Hepatic stellate cell (primary cell): ENCODE measurements around the gene LYPD3.
"Not testable (repeated sequence)": the region's sequence is repeated elsewhere in the genome, so short reads cannot be mapped to it uniquely, and the experiment has no call there.

Experiments
- DNase-seq: peaks from one replicate; pipeline ENCODE4 v3.0.0; 2011; ENCODE audit warnings: low spot score

LYPD3 gene

DNA sequence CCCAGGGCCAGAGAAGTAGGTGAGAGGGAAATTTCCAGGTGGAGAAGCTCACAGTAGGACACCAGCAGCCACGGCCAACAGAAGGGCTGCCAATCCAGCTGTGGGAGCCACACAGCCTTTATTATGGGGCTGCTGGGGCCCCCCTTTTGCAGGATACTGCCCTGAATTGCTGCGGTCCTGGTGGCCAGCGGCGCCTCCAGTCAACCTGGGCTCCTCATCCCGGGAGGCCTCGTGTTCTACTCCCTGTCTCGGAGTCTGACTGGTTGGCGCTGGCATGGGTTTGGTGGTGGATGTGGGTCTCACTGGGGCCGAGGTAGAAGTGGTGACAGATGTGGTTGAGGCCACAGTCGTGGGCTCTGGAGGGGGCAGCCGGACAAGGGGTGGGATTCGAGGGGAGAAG is 4.1 kb downstream of the LYPD3 start:
- no peak for DNase-seq

DNA sequence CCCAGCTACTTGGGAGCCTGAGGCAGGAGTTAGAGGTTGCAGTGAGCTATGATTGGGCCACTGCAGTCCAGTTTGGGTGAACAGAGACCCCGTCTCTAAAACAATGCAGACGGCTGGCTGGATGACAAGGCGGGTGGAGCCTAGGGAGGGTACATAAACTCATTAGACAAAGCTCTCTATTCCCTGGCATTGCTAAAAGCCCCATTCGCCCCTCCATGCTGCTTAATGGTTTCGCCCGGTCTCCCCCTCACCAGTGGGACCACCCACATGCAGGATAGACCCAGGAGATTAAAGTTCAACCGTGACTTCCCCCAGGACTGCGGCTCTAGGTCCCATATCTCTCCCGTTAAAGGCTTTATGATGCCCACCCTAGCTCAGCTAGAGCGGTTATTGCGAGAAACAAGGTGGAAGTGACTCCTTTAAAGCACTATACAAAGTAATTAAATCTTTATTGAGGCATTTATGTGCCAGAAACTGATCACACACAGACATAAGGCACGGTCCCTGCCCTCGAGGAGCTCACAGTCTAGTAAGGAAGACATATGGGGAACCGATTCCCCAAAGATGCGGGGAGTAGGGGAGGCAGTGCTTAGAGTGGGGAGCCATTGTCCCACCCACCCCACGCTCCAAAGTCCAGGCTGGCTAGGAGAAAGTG is 4.9 kb downstream of the LYPD3 start:
- DNase-seq, result no peak

DNA sequence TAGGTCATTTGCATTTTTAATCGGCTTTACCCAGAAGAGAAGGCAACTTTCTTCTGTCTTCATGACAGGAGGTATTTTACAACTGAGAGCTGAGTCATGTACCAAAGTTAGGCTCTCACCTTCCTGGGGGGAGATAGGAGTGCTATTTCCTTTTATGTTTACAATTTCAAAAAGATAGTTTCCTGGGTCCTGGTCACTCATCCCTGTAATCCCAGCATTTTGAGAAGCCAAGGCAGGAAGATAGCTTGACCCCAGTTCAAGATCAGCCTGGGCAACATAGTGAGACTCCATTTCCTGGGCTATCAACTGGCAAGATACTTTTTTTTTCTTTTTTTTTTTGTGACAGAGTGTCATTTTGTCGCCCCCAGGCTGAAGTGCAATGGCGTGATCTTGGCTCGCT is 7.6 kb downstream of the LYPD3 start:
- DNase-seq, result no peak

- DNase-seq, result no peak
Observed at GRCh38 chr19:43455321-43456113, 9.9 kb downstream of the LYPD3 start.

GRCh38 chr19:43454031-43454430 is 11.4 kb downstream of the LYPD3 start:
- DNase-seq, result no peak

DNA sequence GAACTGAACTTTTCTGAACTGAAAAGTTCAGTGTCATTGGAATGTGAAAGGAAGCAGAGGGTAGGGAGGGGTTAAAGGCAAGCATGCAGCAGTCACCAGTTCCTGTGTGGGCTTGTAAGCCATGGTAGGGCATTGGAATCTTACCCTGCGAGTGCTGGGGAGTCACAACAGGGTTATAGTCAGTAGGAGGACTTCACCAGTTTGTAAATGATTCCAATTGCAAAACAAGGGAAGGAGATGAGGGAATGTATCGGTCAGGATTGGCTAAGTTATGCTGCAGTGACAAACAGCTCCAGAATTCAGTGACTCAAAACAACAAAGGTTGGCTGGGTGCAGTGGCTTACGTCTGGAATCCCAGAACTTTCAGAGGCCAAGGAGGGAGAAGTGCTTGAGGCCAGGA is 12.8 kb downstream of the LYPD3 start:
- no peak for DNase-seq

GRCh38 chr19:43450545-43450997 is 14.8 kb downstream of the LYPD3 start:
- DNase-seq, result no peak

- DNase-seq, result no peak
Observed at GRCh38 chr19:43447655-43448054, 17.8 kb downstream of the LYPD3 start.

- DNase-seq, result peak; percentile 77
Observed at GRCh38 chr19:43446746-43447489, 18.5 kb downstream of the LYPD3 start.

DNA sequence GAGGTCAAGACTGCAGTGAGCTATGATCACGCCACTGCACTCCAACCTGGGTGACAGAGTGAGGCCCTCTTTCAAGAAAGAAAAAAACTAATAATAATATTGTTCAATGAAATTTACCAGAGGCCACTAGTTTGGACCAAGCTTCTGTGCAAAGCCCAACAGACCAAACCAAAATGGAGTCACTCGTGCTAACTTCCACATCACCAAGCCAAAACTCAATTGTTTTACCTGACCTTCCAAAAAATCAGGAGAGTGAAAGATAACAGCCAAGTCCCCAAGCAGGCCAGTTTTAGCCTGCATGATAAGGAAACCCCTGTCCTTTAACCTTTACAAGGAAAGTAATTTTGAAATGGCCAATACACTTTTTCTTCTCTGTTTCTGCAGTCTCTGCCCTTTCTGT is 20.0 kb downstream of the LYPD3 start:
- DNase-seq, result no peak

- no peak for DNase-seq
Observed at GRCh38 chr19:43444531-43445287, 20.7 kb downstream of the LYPD3 start.

DNA sequence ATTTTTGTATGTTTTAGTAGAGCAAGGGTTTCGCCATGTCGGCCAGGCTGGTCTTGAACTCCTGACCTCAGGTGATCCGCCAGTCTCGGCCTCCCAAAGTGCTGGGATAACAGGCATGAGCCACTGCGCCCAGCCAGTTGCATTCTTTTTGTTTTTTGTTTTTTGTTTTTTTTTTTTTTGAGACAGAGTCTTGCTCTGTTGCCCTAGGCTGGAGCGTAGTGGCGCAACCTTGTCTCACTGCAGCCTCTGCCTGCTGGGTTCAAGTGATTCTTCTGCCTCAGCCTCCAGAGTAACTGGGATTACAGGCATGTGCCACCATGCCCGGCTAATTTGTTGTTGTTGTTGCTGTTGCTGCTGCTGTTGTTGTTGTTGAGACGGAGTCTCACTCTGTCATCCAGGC is 21.3 kb downstream of the LYPD3 start:
- not testable (repeated sequence) for DNase-seq

GRCh38 chr19:43441716-43442115 is 23.7 kb downstream of the LYPD3 start:
- DNase-seq, result no peak

GRCh38 chr19:43439709-43440063 is 25.7 kb downstream of the LYPD3 start:
- DNase-seq, result no peak

DNA sequence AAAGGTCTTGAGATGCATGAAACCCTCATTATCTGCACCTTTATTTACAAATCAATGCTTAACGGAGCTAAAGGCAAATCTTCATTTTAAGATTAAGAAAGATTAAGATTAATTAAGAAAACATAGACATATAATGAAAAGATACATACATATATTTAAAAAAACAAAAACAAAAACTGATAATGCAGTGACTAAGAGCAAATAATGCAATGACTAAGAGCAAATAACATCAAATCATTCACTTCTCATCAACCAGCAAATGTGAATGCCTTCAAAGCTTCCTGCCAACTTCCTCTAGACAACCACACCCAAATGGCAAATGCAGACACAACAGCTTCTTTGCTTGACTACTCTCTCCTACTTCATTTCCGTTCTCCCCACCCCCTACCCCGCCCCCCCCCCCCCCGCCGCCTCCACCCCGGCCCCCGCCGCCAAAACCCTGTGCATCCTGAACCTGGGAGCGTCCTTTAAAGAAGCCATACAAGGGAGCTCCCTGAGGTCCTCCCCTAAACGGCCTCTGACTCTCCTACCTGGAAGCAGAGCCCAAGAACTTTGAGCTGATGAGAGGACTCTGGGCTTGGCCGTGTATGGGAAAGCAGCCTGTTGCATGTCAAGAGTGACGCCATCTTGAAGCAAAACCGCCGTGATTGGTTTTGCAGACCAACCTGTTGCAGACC is 26.2 kb downstream of the LYPD3 start:
- no peak for DNase-seq

- DNase-seq, result peak; percentile 82
Observed at GRCh38 chr19:43438291-43439031, 26.9 kb downstream of the LYPD3 start.

DNA sequence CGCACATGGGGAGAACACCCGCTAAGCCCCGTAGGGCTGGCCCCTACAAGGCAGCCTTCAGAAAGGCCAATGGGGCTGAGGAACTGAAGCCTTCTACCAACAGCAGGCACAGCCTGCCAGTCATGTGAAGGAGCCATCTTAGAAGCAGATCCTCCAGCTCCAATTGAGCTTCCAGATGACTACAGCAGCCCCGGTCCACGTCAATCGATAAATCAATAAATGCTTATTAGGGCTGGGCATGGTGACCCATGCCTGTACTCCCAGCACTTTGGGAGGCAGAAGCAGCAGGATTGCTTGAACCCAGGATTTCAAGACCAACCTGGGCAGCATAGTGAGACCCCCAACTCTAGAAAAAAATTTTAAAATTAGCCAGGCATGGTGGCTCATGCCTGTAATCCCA is 27.7 kb downstream of the LYPD3 start:
- no peak for DNase-seq

GRCh38 chr19:43437284-43437683 is 28.1 kb downstream of the LYPD3 start:
- DNase-seq, result not testable (repeated sequence)

- no peak for DNase-seq
Observed at GRCh38 chr19:43435775-43436174, 29.6 kb downstream of the LYPD3 start.

GRCh38 chr19:43433689-43434088 is 31.7 kb downstream of the LYPD3 start:
- DNase-seq, result no peak

- no peak for DNase-seq
Observed at GRCh38 chr19:43433358-43433673, 32.1 kb downstream of the LYPD3 start.
